ENCODE results near the gene MAPK8IP2.

The MAPK8IP2 gene

GRCh38 chr22:50576070-50576469 lies 24.5 kb upstream of the MAPK8IP2 start:
- DNase-seq, result peak; percentile 39

- no peak for DNase-seq
Observed at GRCh38 chr22:50576806-50577696, 23.5 kb upstream of the MAPK8IP2 start.

GRCh38 chr22:50577697-50577986 lies 23.0 kb upstream of the MAPK8IP2 start:
- DNase-seq, result no peak

GRCh38 chr22:50577987-50578775 lies 22.4 kb upstream of the MAPK8IP2 start, which contains the start of gene CPT1B:
TSS of gene CPT1B (minus strand) at chr22:50578427. CDS start at chr22:50577915, 512 bp downstream.
- no peak for DNase-seq

GRCh38 chr22:50578776-50579310 lies 21.8 kb upstream of the MAPK8IP2 start:
- no peak for DNase-seq

- no peak for DNase-seq
Observed at GRCh38 chr22:50579752-50580151, 20.8 kb upstream of the MAPK8IP2 start.

- DNase-seq, result no peak
Observed at GRCh38 chr22:50581031-50581949, 19.3 kb upstream of the MAPK8IP2 start.

- DNase-seq, result no peak
Observed at GRCh38 chr22:50581950-50582492, 18.6 kb upstream of the MAPK8IP2 start.

GRCh38 chr22:50582493-50583293 lies 17.9 kb upstream of the MAPK8IP2 start, which contains the start of gene CHKB:
TSS of gene CHKB (minus strand) at chr22:50582849. CDS start at chr22:50582781, 68 bp downstream.
- DNase-seq, result peak; percentile 98

GRCh38 chr22:50583294-50583861 lies 17.2 kb upstream of the MAPK8IP2 start:
- DNase-seq, result no peak

- no peak for DNase-seq
Observed at GRCh38 chr22:50584106-50585096, 16.2 kb upstream of the MAPK8IP2 start.

GRCh38 chr22:50585238-50585637 lies 15.4 kb upstream of the MAPK8IP2 start:
- DNase-seq, result no peak

GRCh38 chr22:50585781-50586180 lies 14.8 kb upstream of the MAPK8IP2 start:
- no peak for DNase-seq

- no peak for DNase-seq
Observed at GRCh38 chr22:50586416-50586815, 14.2 kb upstream of the MAPK8IP2 start.

GRCh38 chr22:50587407-50587806 lies 13.2 kb upstream of the MAPK8IP2 start:
- DNase-seq, result no peak

- DNase-seq, result no peak
Observed at GRCh38 chr22:50595189-50595588, 5.4 kb upstream of the MAPK8IP2 start.

- DNase-seq, result no peak
Observed at GRCh38 chr22:50597097-50597496, 3.5 kb upstream of the MAPK8IP2 start.

- DNase-seq, result no peak
Observed at GRCh38 chr22:50599816-50600455, 657 bp upstream of the MAPK8IP2 start.

All from SHP77 treated with DMSO at 0.1 percent for 48 hours (cell line).